PC-3 (cell line): ENCODE data around the gene FLRT1.

Experiments
- EZH2 ChIP-seq: fragments of 300-600 bp; sonication (generic); IDR thresholded peaks from one replicate; pipeline ENCODE4 v1.6.1; 2017; ENCODE audit warnings: antibody characterized with exemption, mild to moderate bottlenecking, low read length; ENCODE audit not compliant: unreplicated experiment
- EZH2phosphoT487 ChIP-seq: fragments of 300-600 bp; sonication (generic); IDR thresholded peaks from 2 replicates; pipeline ENCODE4 v1.6.1; 2018; ENCODE audit warnings: mild to moderate bottlenecking, antibody characterized with exemption, low read length, borderline replicate concordance
- TF ChIP-seq, protein P1 (sequence below): fragments of 300-600 bp; sonication (generic); conservative IDR thresholded peaks from 2 replicates; pipeline ENCODE4 v1.5.1; 2017; ENCODE audit warnings: antibody characterized with exemption, low read depth, mild to moderate bottlenecking, low read length

- no peak for TF ChIP-seq EZH2
- TF ChIP-seq, protein P1, sequence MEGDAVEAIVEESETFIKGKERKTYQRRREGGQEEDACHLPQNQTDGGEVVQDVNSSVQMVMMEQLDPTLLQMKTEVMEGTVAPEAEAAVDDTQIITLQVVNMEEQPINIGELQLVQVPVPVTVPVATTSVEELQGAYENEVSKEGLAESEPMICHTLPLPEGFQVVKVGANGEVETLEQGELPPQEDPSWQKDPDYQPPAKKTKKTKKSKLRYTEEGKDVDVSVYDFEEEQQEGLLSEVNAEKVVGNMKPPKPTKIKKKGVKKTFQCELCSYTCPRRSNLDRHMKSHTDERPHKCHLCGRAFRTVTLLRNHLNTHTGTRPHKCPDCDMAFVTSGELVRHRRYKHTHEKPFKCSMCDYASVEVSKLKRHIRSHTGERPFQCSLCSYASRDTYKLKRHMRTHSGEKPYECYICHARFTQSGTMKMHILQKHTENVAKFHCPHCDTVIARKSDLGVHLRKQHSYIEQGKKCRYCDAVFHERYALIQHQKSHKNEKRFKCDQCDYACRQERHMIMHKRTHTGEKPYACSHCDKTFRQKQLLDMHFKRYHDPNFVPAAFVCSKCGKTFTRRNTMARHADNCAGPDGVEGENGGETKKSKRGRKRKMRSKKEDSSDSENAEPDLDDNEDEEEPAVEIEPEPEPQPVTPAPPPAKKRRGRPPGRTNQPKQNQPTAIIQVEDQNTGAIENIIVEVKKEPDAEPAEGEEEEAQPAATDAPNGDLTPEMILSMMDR: no peak
- TF ChIP-seq EZH2phosphoT487: no peak
These were observed 7.8 kb downstream of the FLRT1 start for GRCh38 chr11:64043545-64043944.
